Hepatocyte (in vitro differentiated cells): ENCODE data around the gene TAF12.

Source experiments
- CTCF ChIP-seq: fragments of 200-600 bp; sonication (generic); IDR thresholded peaks from 2 replicates; pipeline ENCODE4 v1.5.1; 2016; ENCODE audit warnings: antibody characterized with exemption, mild to moderate bottlenecking; ENCODE audit not compliant: poor library complexity
- EZH2 ChIP-seq: fragments of 200-600 bp; sonication (generic); IDR thresholded peaks from 2 replicates; pipeline ENCODE4 v1.6.1; 2016; ENCODE audit warnings: antibody characterized with exemption, mild to moderate bottlenecking, borderline replicate concordance

GRCh38 chr1:28668191-28668955, 25.5 kb upstream of the TAF12 start, which contains the start of gene GMEB1:
- TF ChIP-seq CTCF (no peak), EZH2 (no peak)
